ENCODE data around the gene ROCK2.
"Not testable (repeated sequence)": the region's sequence is repeated elsewhere in the genome, so short reads cannot be mapped to it uniquely, and the experiment has no call there.

The ROCK2 gene

DNA sequence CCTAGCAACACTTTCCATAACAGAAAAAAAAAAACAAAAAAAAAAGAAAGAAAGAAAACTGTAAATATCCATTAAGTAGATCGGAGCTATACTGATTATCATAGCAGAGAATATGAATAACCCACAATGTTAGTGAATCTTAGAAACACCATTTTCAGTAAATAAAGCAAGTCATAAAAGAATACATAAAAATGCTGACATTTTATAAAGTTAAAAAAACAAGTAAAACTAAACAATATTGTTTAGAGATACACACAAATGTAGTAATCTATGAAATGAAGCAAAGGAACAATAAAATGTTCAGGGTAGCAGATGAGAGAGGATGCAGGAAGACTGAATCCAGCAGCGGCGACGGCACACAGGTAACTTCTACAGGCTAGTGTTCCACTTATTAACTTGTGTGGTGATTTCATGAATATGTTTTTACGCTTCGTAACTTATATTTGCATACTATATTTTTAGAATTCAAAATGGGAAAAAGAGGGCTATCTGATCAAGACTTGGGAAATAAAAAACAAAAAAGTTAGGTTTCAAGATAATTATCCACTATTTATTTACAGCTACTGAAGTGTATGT lies 4.8 kb downstream of the ROCK2 start:
- no peak for DNase-seq

DNA sequence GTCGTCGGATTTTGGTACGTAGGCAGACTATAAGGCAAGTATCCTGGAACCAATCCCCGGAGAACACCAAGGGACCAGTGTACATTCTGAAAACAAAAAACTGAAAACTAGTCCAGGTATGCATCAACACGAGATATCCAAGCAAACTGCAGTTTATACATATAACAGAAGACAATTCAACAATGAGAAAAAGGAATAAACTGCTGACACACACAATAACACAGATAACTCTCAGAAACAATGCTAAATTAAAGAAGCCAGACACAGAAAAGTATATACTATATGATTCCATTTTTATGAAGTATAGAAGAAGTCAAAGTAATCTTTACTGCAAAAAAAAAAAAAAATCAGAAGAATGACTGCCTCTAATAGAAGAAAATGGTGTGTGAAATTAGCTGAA lies 5.9 kb downstream of the ROCK2 start:
- DNase-seq = no peak

DNA sequence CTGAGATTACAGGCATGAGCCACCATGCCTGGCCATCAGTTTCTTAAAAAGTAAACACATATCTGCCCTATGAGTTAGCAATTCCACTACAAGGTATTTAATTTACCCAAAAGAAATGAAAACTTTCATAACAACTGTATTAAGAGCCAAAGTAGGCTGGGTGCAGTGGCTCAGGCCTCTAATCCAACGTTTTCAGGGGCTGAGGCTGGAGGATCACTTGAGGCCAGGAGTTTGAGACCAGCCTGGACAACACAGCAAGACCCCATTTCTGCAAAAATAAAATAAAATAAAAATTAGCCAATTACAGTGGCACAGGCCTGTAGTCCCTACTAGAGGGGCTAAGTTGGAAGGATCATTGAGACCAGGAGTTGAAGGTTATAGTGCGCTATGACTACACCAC lies 6.5 kb downstream of the ROCK2 start:
- no peak for DNase-seq

DNA sequence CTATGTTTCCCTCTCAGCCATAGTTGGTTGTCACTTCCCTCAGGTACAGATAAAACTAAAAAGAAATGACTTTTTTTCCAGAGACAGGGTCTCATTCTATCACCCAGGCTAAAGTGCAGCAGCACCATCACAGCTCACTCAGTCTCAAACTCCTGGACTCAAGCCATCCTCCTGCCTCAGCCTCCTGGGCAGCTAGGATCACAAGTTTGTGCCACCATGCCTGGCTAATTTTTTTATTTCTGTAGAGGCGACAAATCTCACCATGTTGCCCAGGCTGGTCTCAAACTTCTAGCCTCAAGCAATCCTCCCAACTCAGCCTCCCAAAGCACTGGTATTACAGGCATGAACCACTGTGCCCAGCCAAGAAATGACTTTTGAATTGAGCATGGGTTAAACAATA lies 8.2 kb downstream of the ROCK2 start:
- no peak for DNase-seq

DNA sequence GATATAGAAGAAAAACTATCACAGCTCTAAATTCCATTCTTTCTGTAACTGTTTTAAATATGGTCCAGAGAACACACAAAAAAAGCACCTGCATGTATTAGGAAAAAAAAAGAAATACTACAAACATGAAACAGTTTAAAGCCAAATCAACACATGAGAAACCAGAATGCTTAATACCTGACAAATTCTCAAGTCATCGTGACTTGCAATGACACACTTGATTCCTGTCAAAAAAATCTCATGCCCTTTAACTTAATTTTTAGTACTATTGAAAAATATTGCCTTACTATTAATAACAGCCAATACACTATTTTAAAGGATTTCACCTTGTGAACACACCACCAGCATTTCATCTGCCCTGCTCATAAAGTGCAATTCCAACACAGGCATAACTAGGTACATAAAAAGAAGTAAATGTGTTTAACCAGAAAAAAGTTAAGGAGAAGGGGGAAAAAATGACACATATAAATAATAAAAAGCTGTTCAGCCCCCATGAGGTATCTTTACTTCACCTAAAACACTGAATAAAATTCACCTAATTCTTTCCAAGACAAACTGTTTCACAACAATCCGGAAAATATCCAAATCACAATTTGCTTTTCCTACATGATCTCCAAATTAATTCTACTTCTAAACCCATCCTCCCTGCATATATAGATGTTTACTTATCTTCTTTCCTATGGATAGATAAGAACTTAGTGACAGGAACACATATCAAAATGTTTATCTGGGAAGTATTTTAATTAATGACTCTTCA lies 10.8 kb downstream of the ROCK2 start:
- DNase-seq = no peak

DNA sequence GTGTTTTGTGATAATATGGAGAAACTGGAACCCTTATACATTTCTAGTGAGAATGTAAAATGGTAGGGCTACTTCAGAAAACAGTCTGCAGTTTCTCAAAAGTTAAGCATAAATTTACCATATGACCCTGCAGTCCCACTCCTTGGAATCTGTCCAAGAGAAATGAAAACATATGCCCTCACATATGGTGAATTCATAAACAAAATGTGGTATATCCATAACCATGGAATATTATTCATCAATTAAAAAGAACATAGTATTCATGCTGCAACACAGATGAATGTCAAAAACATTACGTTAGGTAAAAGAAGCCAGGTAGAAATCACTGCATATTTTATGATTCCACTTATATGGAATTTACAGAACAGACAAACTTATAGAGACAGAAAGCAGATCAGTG lies 11.8 kb downstream of the ROCK2 start:
- no peak for DNase-seq

DNA sequence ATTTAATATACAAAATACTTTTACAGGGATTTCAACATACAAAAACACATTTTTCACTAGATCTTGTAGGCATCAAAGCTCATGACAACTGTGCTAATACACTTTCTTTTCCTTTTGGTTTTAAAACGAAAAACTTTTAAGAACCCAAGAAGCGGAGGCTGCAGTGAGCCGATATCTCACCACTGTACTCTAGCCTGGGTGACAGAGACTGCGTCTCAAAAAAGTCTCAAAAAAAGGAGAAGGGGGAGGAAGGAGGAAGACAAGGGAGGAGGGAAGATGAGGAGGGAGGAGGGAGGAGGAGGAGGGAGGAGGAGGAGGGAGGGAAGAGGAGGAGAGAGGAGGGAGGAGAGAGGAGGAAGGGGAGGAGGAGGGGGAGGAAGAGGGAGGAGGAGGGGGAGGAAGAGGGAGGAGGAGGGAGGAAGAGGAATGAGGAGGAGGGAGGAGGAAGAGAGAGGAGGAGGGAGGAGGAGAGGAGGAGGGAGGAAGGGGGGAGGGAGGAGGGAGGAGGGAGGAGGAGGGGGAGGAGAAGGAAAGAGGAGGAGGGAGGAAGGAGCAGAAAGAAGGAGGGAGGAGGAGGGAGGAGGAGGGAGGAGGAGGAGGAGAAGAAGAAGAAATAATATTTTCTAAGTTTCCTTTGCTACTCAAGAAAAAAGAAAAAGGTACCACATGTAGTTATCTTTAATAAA lies 13.8 kb downstream of the ROCK2 start:
- no peak for DNase-seq

DNA sequence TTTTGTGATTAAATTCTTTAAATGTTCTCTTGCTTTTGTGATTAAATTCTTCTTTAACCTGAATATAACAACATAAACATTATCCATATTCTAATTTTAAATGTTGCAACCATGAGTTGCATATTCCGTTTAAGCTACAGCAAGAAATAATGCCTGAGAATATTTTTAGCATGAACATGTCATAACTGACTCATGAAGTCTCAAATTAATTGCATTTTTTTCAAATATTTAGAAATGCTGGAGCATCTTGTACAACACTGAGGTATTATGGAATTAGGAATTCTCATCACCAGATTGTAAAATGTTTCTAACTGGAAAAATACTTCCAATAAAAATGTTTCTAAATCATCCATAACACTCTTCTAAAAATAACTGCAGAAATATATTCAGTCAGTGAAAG lies 14.7 kb downstream of the ROCK2 start:
- DNase-seq = no peak

DNA sequence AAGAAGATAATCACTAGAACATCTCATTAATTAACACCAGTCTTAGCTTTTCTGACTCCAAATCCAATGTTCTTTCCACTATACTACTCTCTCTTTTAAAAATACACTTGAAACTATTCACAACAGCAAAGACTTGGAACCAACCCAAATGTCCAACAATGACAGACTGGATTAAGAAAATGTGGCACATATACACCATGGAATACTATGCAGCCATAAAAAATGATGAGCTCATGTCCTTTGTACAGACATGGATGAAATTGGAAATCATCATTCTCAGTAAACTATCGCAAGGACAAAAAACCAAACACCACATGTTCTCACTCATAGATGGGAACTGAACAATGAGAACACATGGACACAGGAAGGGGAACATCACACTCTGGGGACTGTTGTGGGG lies 15.9 kb downstream of the ROCK2 start:
- DNase-seq = not testable (repeated sequence)

DNA sequence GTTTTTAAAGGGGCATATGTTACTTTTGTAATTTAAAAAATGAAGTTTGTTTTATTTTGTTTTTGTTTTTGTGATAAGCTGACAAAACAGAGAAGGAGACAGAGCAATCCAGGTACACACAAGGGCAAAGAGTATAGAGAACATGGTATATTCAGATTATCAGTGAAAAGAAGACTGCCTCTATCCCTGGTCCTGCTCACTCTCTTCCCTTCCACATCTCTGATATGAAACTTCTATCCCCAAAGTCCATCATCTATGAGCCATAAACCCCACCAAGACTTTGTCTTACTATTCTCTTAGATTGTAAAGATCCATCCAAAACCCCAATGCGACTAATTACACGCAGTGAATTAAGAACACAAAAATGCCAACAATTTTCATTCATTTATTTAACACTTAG lies 16.6 kb downstream of the ROCK2 start:
- no peak for DNase-seq

DNA sequence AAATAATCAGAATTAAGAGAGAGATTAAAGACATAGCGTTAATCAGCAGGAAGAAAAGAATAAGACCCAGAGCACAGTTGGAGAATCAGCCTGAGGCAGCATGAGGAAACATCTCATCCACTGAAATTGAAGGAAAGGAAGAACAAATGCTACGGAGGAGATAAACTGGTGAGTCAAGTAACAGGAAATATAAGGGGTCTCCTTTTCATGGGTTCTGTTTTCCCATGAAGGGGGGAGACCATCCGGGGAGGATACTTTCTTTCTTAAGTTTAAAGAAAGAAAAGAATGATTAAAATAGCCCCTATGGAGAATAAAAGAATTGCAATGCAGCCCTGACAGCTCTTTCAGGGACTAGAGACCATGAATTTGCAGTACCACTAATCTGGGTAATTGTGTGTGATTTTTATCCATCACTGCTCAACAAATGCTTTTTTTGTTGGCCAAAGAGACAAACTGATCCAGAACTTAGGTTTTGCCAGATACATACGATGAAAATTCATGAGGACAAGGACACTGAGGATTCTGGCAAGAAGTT lies 17.7 kb downstream of the ROCK2 start:
- DNase-seq = no peak

DNA sequence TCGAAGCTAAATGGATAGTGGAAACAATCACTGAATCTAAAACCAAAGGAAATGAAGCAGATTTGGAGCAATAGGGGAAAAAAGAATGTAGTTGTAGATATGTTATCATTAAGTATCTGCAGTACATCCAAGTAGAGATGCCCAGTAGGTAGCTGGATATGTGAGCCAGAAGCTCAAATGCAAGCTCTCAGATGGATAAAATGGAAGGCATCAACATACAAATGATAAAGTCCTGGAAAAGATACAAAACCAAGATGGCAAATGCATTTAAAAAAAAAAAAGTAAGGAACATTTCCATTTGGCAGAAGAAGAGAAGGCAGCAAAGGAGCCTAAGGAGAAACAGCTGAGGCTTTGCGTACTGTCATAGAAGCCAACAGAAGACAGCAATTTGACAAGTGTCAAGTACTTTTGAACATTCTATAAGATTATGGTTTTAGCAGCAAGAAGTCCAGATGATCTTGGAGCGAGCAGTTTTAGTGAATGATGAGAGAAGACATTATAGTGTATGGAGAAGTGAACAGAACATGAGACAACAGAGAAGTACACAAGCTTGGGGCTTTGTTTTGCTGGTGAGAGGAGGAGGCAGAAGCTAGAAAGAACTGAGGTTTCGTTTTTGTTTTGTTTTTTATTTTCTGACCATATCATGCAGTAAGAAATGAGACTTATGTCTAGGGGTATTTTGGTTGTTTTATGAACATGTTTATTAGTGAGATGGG lies 18.3 kb downstream of the ROCK2 start:
- no peak for DNase-seq

DNA sequence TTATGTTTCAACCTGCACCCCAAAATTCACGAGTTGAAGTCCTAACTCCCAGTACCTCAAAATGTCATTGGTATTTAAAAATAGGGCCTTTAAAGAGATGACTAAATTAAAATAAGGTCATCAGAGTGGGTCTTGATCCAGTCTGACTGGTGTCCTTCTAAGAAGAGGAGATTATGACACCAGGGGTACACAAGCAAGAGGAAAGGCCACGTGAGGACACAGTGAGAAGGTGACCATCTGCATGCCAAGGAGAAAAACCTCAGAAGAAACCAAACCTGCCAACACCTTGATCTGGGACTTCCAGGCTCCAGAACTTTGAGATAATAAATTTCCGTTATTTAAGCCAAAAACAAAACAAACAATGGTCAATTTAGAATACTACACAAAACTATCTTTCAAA lies 22.6 kb downstream of the ROCK2 start:
- no peak for DNase-seq

DNA sequence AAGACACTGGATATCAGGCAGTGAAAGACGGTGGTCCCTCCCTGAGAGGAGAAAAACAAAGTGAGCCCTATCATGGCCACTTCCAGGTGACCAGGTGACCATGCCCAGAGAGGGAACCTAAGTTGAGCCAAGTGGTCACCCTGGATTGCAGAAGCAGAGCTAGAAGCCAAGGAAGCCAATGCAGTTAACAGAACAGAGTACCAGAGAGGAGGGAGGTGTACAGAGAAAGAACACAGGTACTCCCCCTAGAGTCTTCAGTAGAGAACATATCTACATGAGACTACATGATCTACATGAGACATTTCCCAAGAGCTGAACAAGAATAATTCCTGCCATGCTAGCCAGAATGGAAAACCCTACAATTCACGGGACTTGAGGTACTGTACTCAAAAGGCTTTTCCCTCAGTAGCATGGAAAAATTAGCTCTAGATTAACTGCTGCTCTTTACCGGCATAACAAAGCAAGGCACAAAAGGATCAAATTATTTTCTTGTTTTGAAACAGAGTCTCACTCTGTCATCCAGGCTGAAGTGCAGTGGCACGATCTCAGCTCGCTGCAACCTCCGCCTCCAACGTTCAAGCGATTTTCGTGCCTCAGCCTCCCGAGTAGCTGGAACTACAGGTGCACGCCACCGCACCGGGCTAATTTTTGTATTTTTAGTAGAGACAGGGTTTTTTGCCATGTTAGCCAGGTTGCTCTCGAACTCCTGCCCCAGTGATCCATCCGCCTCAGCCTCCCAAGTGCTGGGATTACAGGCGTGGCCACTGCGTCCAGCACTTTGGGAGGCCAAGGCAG lies 23.5 kb downstream of the ROCK2 start:
- no peak for DNase-seq

DNA sequence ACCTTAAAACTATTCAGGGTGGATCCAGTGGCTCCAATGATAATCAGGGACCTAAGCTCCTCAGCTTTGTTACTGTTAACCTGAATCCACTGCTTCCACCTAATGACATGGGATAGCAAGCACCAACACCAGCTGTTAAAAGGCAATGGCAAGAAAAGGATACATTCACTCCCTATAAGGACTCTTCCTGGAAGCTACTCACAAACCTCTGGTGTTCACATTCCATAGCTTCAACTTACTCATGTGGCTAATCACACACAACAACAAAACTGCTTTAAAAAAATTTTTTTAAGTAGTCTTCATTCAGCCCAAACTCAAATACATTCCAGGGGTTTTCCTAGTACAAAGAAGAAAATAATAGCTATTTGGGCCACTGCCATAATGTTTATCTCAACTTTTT lies 24.5 kb downstream of the ROCK2 start:
- no peak for DNase-seq

DNA sequence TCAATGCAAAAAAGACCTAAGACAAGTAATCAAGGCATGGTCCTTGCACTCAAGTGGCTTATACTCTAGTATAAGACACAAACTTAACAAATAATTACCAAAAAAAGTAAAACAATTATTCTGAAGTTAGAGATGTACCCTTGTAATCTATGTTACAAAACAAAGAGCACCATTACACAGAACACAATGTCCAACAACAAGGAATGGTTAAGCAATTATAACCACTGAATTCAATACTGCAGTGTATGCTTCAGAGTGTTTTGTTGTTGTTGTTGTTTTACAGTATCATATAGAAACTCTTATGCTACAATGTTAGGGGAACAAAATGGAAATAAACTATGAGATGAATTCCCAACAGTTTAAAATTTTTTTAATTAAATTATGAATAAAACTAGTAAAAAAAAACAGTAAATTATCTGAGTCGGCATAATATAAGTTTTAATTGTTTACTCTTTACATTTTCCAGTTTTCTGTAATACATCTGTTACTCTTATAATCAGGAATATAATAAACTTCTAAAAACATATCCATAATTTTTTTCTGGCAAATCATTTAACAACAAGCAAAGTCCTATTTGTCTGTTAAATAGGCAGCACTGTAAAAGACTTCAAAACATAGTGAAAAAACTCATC lies 29.2 kb downstream of the ROCK2 start:
- DNase-seq = no peak

DNA sequence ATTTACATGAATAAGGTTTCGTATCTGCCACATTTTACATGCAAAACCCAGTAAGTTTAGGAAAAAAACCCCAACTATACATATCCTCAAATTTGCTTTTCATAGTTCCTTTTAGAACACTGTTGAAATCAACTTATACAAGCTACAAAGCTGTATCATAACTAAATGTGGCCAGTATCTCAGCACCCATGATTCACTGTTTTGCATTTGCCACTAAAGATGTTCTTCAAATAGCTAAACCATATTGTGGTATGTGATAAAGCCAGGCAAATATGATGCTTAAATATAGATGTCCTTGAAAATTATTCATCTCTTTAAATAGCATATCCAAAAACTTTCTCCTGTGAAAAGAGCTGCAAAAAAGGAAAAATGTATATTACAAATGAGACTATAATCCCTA lies 29.9 kb downstream of the ROCK2 start:
- DNase-seq = no peak

DNA sequence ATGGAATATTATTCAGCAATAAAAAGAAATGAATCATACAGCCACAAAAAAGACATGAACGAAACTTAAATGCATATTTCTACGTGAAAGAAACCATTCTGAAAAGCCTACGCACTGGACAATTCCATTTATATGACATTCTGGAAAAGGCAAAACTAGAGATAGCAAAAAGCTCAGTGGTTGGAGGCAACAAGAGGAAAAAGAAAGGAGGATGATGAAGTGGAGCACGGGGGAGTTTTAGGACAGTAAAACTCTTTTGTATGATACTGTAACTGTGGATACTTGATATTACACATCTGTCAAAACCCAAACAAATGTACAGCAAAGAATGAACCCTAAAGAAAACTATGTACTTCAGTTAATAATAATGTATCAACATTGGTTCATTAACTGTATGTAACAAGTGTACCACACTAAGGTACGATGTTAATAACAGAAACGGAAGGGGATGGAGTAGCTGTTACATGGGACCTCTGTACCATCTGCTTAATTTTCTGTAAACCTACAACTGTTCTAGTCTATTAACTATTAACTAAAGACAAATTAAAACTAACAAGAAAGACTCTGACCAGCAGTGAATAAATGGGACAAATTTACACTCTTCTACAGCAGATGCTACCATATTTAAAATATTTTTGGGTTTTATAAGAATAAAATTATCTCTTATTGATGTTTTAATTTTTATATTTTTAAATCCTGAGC lies 31.5 kb downstream of the ROCK2 start:
- DNase-seq = no peak

DNA sequence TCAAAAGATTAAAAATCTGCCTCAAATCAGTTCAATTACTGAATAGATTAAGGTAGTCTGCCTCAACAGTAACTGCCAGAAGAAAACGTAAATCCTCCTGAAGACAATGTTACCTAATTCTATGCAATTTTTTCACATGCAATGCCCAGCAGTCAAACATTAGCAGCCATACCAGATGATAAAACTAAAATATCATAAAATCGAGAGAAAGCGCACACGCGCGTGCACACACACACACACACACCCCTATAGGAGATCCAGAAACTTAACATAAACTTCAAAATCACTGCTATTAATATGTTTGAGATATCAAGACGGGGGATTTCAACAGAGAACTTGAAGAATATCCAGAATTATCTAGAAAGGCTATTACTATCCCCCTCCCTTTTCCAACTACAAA lies 32.9 kb downstream of the ROCK2 start:
- no peak for DNase-seq

DNA sequence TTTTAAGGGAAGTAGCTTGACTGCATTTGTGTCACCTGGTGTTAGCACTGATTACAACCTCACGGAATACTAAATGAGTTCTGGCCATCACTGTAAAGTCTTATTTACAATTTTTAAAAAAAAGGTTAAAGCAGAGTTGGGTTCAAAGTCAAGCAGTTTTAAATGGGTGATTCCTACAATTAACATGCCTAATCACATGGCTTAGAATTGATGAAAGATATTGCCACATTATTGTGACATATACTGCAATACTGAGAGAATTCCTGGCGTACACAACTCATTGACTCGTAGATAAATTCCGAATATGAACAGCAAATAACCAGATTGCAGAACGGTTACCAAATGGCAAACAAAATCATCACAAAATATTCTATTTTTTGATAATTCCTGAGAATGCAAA lies 34.2 kb downstream of the ROCK2 start:
- no peak for DNase-seq

DNA sequence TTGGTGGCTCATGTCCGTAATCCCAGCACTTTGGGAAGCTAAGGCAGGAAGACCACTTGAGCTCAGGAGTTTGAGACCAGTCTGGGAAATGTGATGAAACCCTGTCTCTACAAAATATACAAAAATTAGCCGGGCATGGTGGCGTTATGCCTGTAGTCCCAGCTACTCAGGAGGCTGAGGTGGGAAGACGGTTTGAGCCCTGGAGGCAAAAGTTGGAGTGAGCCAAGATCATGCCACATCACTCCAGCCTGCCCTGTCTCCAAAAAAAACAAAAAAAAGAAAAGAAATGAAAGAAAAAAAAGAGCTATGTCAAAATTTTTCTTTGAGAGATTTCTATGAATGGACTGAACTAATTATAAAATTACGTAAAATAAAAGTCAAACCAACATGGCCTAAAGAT lies 34.7 kb downstream of the ROCK2 start:
- no peak for DNase-seq

Measured in hippocampal formation (tissue), 2 donors.